Kidney (tissue), 22 donors: ENCODE measurements around the gene CLEC18B. TPM values are rescaled to one million over a fixed set of nuclear protein-coding genes. Genes with fewer than 3 reads are reported as not detected.
"Not testable (repeated sequence)": the region's sequence is repeated elsewhere in the genome, so short reads cannot be mapped to it uniquely, and the experiment has no call there.

Experiments used
- DNase-seq, 5 donors: peaks; one replicate each; pipeline ENCODE4 v3.0.0-alpha.2; 2013 to 2020
- FAIRE-seq: peaks from 2 replicates; lab custom pipeline; 2012; peaks lifted over from hg19 to GRCh38; lab: Jason Lieb, UNC
- H3K27ac ChIP-seq, 2 donors: one replicate each; pipeline ENCODE4 v1.7.0; 2013; ENCODE audit warnings: low read depth in 2 of 2, low read length in 2 of 2, inconsistent platforms in 1 of 2
- H3K27me3 ChIP-seq: one replicate; pipeline ENCODE4 v1.7.1; 2013; ENCODE audit warnings: low read length, inconsistent platforms; ENCODE audit not compliant: control insufficient read depth, insufficient read depth
- H3K36me3 ChIP-seq, 3 donors: one replicate each; pipeline versions ENCODE4 v1.7.0 to v1.7.1; 2013; ENCODE audit warnings: low read length in 3 of 3, control low read depth in 1 of 3, inconsistent platforms in 1 of 3; ENCODE audit not compliant: insufficient read depth in 3 of 3, control insufficient read depth in 2 of 3
- H3K4me1 ChIP-seq, 3 donors: one replicate each; pipeline versions ENCODE4 v1.7.0 to v1.7.1; 2013; ENCODE audit warnings: low read length in 3 of 3, inconsistent platforms in 1 of 3, low read depth in 1 of 3; ENCODE audit not compliant: control insufficient read depth in 2 of 3, insufficient read depth in 2 of 3
- H3K4me3 ChIP-seq, 3 donors: one replicate each; pipeline versions ENCODE4 v1.7.0 to v1.8.1; 2013; ENCODE audit warnings: low read length in 3 of 3, control low read depth in 1 of 3, inconsistent platforms in 1 of 3
- H3K9ac ChIP-seq, 3 donors: one replicate each; pipeline versions ENCODE4 v1.7.0 to v1.7.1; 2013; ENCODE audit warnings: low read length in 3 of 3, control low read depth in 1 of 3, inconsistent platforms in 1 of 3
- H3K9me3 ChIP-seq, 3 donors: one replicate each; pipeline versions ENCODE4 v1.7.0 to v1.7.1; 2013; ENCODE audit warnings: low read length in 3 of 3, control low read depth in 1 of 3, inconsistent platforms in 1 of 3; ENCODE audit not compliant: control insufficient read depth in 2 of 3, insufficient read depth in 1 of 3
- intact Hi-C: fragments of 100-400 bp; cut with DNase I; formaldehyde crosslinking; loops from one replicate; pipeline ENCODE4 v1.11.1; 2022
- long read RNA-seq, 10 donors: library from polyadenylated mRNA in 1 of 10; unstranded in 1 of 10; transcript quantifications; one replicate each; pipeline ENCODE4 v2.0.0 and lab custom pipeline, GENCODE V29; 2021 to 2026
- polyA plus RNA-seq: library from polyadenylated mRNA; stranded (reverse); fragments of 350-450 nt; fragmentation: Illumina TruSeq; extraction: RNeasy Lipid Tissue Mini Kit (QIAGEN cat#74804); gene quantifications from one replicate; pipeline ENCODE4 v1.2.3, GENCODE V29; 2014; ENCODE audit warnings: low read depth, low replicate concordance; ENCODE audit not compliant: insufficient read depth
- total RNA-seq: library from RNA; stranded (reverse); fragmentation: NEBNext Ultra II Directional; extraction: Animal tissue kit (Norgen Biotek cat#: 25700); gene quantifications from one replicate; pipeline ENCODE4 v1.2.1, GENCODE V29; 2021
- TF ChIP-seq, protein P1 (sequence below): IDR thresholded peaks from 3 replicates; pipeline ENCODE4 v1.5.1; 2012; ENCODE audit warnings: mild to moderate bottlenecking, moderate library complexity, borderline replicate concordance; ENCODE audit not compliant: insufficient read depth; ENCODE audit errors: extremely low read depth
- donor health status: control.
- donor health status: control.
- donor health status: control.
- donor health status: control.
- donor health status: control.
- donor health status: DM: yes; HTN: yes; CAD: no.
- donor health status: Normal renal cell carcinoma (clear cell type).

CLEC18B gene
- total RNA-seq (5.3 TPM), polyA plus RNA-seq (46.1 TPM)
- long read RNA-seq, donor 1, partial matches to known transcripts = 22 of 22 reads
- long read RNA-seq, donor 1, other reads (novel, unspliced or antisense) = 0 of 22 reads
- long read RNA-seq, donor 2, partial matches to known transcripts = 15 of 30 reads
- long read RNA-seq, donor 2, other reads (novel, unspliced or antisense) = 14 of 30 reads
- long read RNA-seq, donor 3, partial matches to known transcripts = 14 of 34 reads
- long read RNA-seq, donor 3, other reads (novel, unspliced or antisense) = 19 of 34 reads
- long read RNA-seq, donor 4, partial matches to known transcripts = 0 of 5 reads
- long read RNA-seq, donor 4, other reads (novel, unspliced or antisense) = 5 of 5 reads
- long read RNA-seq, donor 5 = 0 reads
- long read RNA-seq, donor 6, partial matches to known transcripts = 32 of 32 reads
- long read RNA-seq, donor 6, other reads (novel, unspliced or antisense) = 0 of 32 reads
- long read RNA-seq, donor 7, partial matches to known transcripts = 2 of 8 reads
- long read RNA-seq, donor 7, other reads (novel, unspliced or antisense) = 6 of 8 reads
- long read RNA-seq, donor 8, partial matches to known transcripts = 9 of 21 reads
- long read RNA-seq, donor 8, other reads (novel, unspliced or antisense) = 12 of 21 reads
- long read RNA-seq, donor 9, partial matches to known transcripts = 5 of 16 reads
- long read RNA-seq, donor 9, other reads (novel, unspliced or antisense) = 11 of 16 reads
- long read RNA-seq, donor 10, partial matches to known transcripts = 7 of 14 reads
- long read RNA-seq, donor 10, other reads (novel, unspliced or antisense) = 7 of 14 reads

DNA sequence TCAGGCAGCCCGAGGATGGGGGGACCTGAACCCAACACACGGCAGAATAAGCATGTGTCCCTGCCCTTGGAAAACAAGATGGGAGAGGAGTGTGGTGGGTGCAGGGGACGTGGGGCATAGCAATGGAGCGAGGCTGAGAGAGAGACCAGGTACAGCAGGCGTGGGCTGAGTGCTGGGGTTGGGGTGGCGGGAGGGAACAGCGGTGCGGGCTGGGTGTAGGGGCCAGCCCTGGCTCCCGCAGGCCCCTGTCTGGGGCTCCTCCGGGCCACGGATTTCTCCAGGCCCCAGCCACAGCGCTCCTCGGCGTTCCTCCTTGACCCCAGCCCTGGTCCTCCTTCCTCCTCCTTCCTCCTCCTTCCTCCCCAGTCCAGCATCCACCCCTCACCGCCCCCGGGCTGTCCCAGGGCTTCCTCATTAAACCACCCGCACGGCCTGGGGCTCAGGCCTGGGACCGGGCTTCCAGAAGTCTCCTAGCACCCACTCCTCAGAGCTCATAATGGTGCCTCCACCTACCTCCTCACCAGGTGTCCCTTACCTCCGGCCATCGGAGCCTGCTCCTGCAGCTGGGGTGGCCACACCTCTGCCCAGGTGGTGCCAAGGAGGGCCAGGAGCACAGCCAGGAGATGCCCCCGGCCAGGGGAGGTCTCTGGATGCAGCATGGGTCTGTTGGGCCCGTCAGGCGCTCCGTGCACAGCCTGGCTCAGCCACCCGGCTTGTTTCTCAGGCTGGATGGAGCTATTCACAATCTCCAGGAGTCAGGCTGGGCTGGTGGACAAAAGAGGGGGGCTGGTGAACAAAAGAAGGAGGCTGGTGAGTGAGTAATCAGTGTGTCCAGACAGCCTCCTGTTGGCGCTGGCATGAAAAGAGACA is at the start of gene CLEC18B:
TSS of gene CLEC18B (minus strand) at position 867 of the 870 bp plus-strand sequence. CDS start at position 659, 208 bp downstream.
- H3K4me3 ChIP-seq, H3K27ac ChIP-seq, H3K27me3 ChIP-seq, intact Hi-C loops, H3K9ac ChIP-seq, H3K9me3 ChIP-seq, H3K4me1 ChIP-seq, H3K36me3 ChIP-seq, FAIRE-seq: not testable (repeated sequence)
- DNase-seq = peak in 2 of 5 donors; percentile 51 to 69

DNA sequence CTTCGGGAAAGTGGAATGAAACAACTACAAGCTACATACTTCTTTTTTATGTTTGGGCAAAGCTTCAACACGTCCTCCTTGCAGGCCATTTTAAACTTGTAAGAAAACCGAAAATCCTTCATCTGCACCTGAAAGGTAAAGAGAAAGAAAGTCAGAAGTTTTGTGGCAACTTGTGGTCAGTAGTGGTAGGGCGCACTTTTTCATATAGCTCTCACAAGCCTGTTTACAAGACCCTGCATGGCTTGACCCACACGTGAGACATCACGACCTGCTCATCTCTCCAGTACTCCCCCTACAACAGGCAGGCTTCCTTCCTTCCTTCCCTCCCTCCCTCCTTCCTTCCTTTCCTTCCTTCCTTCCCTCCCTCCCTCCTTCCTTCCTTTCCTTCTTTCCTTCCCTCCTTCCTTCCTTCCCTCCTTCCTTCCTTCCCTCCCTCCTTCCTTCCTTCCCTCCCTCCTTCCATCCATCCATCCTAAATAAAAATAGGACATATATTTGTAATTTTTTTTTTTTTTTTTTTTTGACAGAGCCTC is 48.7 kb upstream of the CLEC18B start:
- Histone ChIP-seq H3K9me3 (no peaks in the 10 kb centered on the region), H3K27me3 (no peaks in the 10 kb centered on the region), H3K4me1 (no peaks in the 10 kb centered on the region), H3K36me3 (peaks cover 12 to 60% (median 58%) of the 10 kb centered on the region in 3 donors), H3K4me3 (no peak overlapping the region), H3K27ac (no peak overlapping the region), H3K9ac (no peak overlapping the region)
- no peak for DNase-seq
- FAIRE-seq = no peak
- TF ChIP-seq, protein P1, sequence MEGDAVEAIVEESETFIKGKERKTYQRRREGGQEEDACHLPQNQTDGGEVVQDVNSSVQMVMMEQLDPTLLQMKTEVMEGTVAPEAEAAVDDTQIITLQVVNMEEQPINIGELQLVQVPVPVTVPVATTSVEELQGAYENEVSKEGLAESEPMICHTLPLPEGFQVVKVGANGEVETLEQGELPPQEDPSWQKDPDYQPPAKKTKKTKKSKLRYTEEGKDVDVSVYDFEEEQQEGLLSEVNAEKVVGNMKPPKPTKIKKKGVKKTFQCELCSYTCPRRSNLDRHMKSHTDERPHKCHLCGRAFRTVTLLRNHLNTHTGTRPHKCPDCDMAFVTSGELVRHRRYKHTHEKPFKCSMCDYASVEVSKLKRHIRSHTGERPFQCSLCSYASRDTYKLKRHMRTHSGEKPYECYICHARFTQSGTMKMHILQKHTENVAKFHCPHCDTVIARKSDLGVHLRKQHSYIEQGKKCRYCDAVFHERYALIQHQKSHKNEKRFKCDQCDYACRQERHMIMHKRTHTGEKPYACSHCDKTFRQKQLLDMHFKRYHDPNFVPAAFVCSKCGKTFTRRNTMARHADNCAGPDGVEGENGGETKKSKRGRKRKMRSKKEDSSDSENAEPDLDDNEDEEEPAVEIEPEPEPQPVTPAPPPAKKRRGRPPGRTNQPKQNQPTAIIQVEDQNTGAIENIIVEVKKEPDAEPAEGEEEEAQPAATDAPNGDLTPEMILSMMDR = no peak
- intact Hi-C loops = no loop called here

DNA sequence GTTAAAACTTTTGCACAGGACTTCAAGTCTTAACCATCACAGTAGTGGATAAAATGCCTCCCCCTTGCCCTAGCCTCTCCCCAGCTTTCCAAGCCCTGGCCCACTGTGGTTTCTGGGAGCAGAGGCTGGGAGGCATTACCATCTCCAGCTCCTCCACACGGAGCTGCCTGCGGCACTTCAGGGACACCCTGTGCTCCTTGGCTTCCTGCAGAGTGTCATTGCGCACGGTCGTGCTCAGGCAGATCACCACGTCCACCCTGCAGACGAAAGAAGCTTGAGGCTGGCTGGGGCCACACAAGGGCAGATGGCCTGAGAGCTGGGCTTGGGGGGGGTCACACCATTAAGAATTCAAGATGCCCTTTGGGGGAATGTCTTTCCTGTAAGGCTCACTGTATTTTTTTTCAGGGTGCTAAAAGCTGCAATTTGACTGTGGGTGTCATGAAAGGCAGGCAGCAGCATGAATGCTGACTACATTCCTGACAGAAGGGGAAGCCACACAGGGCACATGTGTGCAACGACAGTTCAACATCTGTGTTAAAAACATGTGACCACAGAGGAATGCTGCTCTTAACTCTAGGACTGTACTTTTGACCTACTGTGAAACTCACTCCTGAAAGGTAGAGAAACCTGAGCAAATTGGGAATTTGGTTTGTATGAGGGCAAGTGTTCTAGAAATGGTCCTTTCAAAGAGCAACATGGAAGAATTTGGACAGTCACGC is 47.7 kb upstream of the CLEC18B start:
- intact Hi-C loops = no loop called here
- peaks cover 14 to 58% (median 55%) of the 10 kb centered on the region in 3 donors for H3K36me3 ChIP-seq
- no peak for FAIRE-seq

More for the DNA sequence above, 47.7 kb upstream of the CLEC18B start:
- Histone ChIP-seq H3K4me1 (no peaks in the 10 kb centered on the region), H3K27ac (no peak overlapping the region), H3K27me3 (no peaks in the 10 kb centered on the region), H3K9ac (no peak overlapping the region), H3K4me3 (no peak overlapping the region), H3K9me3 (no peaks in the 10 kb centered on the region)
- no peak for DNase-seq
- TF ChIP-seq, protein P1 = no peak
